GM23248 (cell line): Measurements from ENCODE around the gene NOL9. TPM values are rescaled to one million over a fixed set of nuclear protein-coding genes. Genes with fewer than 3 reads are reported as not detected.

Source experiments
- DNase-seq: peaks from one replicate; pipeline ENCODE4 v3.0.0-alpha.2; 2015
- H2AFZ ChIP-seq: fragments of 200-600 bp; sonication (generic); 2 replicates; pipeline ENCODE4 v1.6.1; 2016; ENCODE audit warnings: antibody characterized with exemption
- H3F3A ChIP-seq: fragments of 200-600 bp; sonication (generic); 2 replicates; pipeline ENCODE4 v1.6.1; 2016; ENCODE audit warnings: mild to moderate bottlenecking, antibody characterized with exemption, mixed run types; ENCODE audit not compliant: insufficient read depth
- H3K27ac ChIP-seq: fragments of 200-600 bp; sonication (generic); 2 replicates; pipeline ENCODE4 v1.5.1; 2016; ENCODE audit warnings: mild to moderate bottlenecking
- H3K27me3 ChIP-seq: fragments of 200-600 bp; sonication (generic); replicated peaks from 2 replicates; pipeline ENCODE4 v1.6.1; 2016; ENCODE audit warnings: mild to moderate bottlenecking; ENCODE audit not compliant: insufficient read depth
- H3K36me3 ChIP-seq: fragments of 200-600 bp; sonication (generic); 2 replicates; pipeline ENCODE4 v1.6.1; 2016; ENCODE audit warnings: low read depth, mild to moderate bottlenecking
- H3K4me1 ChIP-seq: fragments of 200-600 bp; sonication (generic); 2 replicates; pipeline ENCODE4 v1.6.1; 2016; ENCODE audit warnings: mild to moderate bottlenecking; ENCODE audit not compliant: insufficient read depth
- H3K4me2 ChIP-seq: fragments of 200-600 bp; sonication (generic); one replicate; pipeline ENCODE4 v1.6.1; 2016; ENCODE audit warnings: mild to moderate bottlenecking; ENCODE audit not compliant: unreplicated experiment
- H3K4me3 ChIP-seq: fragments of 200-600 bp; sonication (generic); 2 replicates; pipeline ENCODE4 v1.5.1; 2016; ENCODE audit warnings: mild to moderate bottlenecking
- H3K79me2 ChIP-seq: fragments of 200-600 bp; sonication (generic); 2 replicates; pipeline ENCODE4 v1.6.1; 2016; ENCODE audit warnings: mild to moderate bottlenecking; ENCODE audit not compliant: insufficient read depth
- H3K9ac ChIP-seq: fragments of 200-600 bp; sonication (generic); 2 replicates; pipeline ENCODE4 v1.6.1; 2016; ENCODE audit warnings: mild to moderate bottlenecking
- H3K9me2 ChIP-seq: fragments of 200-600 bp; sonication (generic); 2 replicates; pipeline ENCODE4 v1.6.1; 2016; ENCODE audit warnings: mixed run types, mild to moderate bottlenecking, moderate library complexity; ENCODE audit not compliant: insufficient read depth
- H3K9me3 ChIP-seq: fragments of 200-600 bp; sonication (generic); one replicate; pipeline ENCODE4 v1.6.1; 2017; ENCODE audit warnings: low read depth
- H4K20me1 ChIP-seq: fragments of 200-600 bp; sonication (generic); 2 replicates; pipeline ENCODE4 v1.6.0; 2016; ENCODE audit not compliant: insufficient read depth
- EZH2 ChIP-seq: fragments of 200-600 bp; sonication (generic); IDR thresholded peaks from 2 replicates; pipeline ENCODE4 v1.6.1; 2018; ENCODE audit warnings: antibody characterized with exemption, mild to moderate bottlenecking; ENCODE audit not compliant: insufficient read depth, poor library complexity, severe bottlenecking
- EZH2phosphoT487 ChIP-seq: fragments of 200-600 bp; sonication (generic); IDR thresholded peaks from 2 replicates; pipeline ENCODE4 v1.6.1; 2018; ENCODE audit warnings: antibody characterized with exemption, moderate library complexity, mild to moderate bottlenecking, low read depth; ENCODE audit not compliant: insufficient read depth
- WGBS, 2 experiments: methylation state at CpG; one replicate each; pipeline ENCODE4 v1.1.6; 2015 to 2017; ENCODE audit warnings: low lambda C conversion rate in 2 of 2, low coverage in 1 of 2; ENCODE audit errors: missing lambda C conversion rate in 2 of 2; 5-methylcytosine and 5-hydroxymethylcytosine counted together
- in situ Hi-C: fragments of 300-500 bp; cut with MboI; formaldehyde crosslinking; loops from 2 replicates; pipeline ENCODE4 v1.15.0; 2020
- polyA plus RNA-seq: library from polyadenylated mRNA; unstranded; fragments of >200 nt; fragmentation: Nextera tagmentation; extraction: Ambion mirVana; gene quantifications from 2 replicates; pipeline ENCODE4 v1.2.1, GENCODE V29; 2016
- total RNA-seq: library from RNA; depleted of rRNA; stranded (reverse); fragments of >200 nt; shearing (Covaris generic); gene quantifications from 2 replicates; pipeline ENCODE4 v1.2.3, GENCODE V29; 2014

The NOL9 gene
- total and polyA plus RNA-seq, 2 experiments from 2014 or later = 13.0 to 27.8 TPM

- no peaks in the 10 kb centered on the region for H3K36me3 ChIP-seq
- H3K9ac ChIP-seq = peak overlapping the region; percentile 70
- H3K9me3 ChIP-seq = no peaks in the 10 kb centered on the region
- H2AFZ ChIP-seq = peak overlapping the region; percentile 97
- peaks cover 15% of the 10 kb centered on the region; the same call in 1 of the 2 replicates for H3F3A ChIP-seq
- peak; percentile 79 for DNase-seq
- H3K4me1 ChIP-seq = peaks cover 16% of the 10 kb centered on the region
- no peaks in the 10 kb centered on the region for H3K9me2 ChIP-seq
- in situ Hi-C loops = no loop called here
- H3K4me2 ChIP-seq = peak overlapping the region; percentile 92
- no peak for TF ChIP-seq EZH2
- TF ChIP-seq EZH2phosphoT487 = no peak
- no peaks in the 10 kb centered on the region for H4K20me1 ChIP-seq
- no peaks in the 10 kb centered on the region for H3K27me3 ChIP-seq
- 11 to 16% methylated on average over 14 to 21 of the region's 21 CpGs for WGBS, 2 experiments
- peak overlapping the region; percentile 85 for H3K4me3 ChIP-seq
- H3K79me2 ChIP-seq = no peaks in the 10 kb centered on the region
- no peak overlapping the region for H3K27ac ChIP-seq
Observed at GRCh38 chr1:6489799-6490180, 64.5 kb downstream of the NOL9 start.

GRCh38 chr1:6489383-6489765, 64.9 kb downstream of the NOL9 start:
- Histone ChIP-seq H3K4me3 (no peak overlapping the region), H3F3A (peaks cover 15% of the 10 kb centered on the region; the same call in 1 of the 2 replicates), H3K9me2 (no peaks in the 10 kb centered on the region), H4K20me1 (no peaks in the 10 kb centered on the region), H3K79me2 (no peaks in the 10 kb centered on the region), H3K36me3 (no peaks in the 10 kb centered on the region), H3K27ac (no peak overlapping the region), H3K27me3 (no peaks in the 10 kb centered on the region), H3K9me3 (no peaks in the 10 kb centered on the region), H3K4me2 (peak overlapping the region; percentile 92), H2AFZ (no peak overlapping the region), H3K4me1 (peaks cover 16% of the 10 kb centered on the region), H3K9ac (no peak overlapping the region)
- in situ Hi-C loops = no loop called here
- WGBS, 2 experiments = 68 to 71% methylated on average over 9 of the region's 9 CpGs
- TF ChIP-seq EZH2phosphoT487 (no peak), EZH2 (no peak)
- no peak for DNase-seq

GRCh38 chr1:6488602-6489382, 65.5 kb downstream of the NOL9 start:
- Histone ChIP-seq H3K4me1 (peaks cover 16% of the 10 kb centered on the region), H3K27ac (no peak overlapping the region), H3K27me3 (no peaks in the 10 kb centered on the region), H3K36me3 (no peaks in the 10 kb centered on the region), H3F3A (peaks cover 15% of the 10 kb centered on the region; the same call in 1 of the 2 replicates), H3K9me3 (no peaks in the 10 kb centered on the region), H3K9me2 (no peaks in the 10 kb centered on the region), H3K9ac (no peak overlapping the region), H4K20me1 (no peaks in the 10 kb centered on the region), H3K4me3 (no peak overlapping the region), H3K79me2 (no peaks in the 10 kb centered on the region), H3K4me2 (no peak overlapping the region), H2AFZ (no peak overlapping the region)
- no peak for DNase-seq
- in situ Hi-C loops = no loop called here
- TF ChIP-seq EZH2 = no peak
- 77% methylated on average over 12 to 13 of the region's 13 CpGs for WGBS, 2 experiments

- in situ Hi-C loops = no loop called here
- Histone ChIP-seq H3K9me2 (no peaks in the 10 kb centered on the region), H3K4me1 (peaks cover 16% of the 10 kb centered on the region), H3K4me2 (no peak overlapping the region), H3K4me3 (no peak overlapping the region), H3K36me3 (no peaks in the 10 kb centered on the region), H3K9me3 (no peaks in the 10 kb centered on the region), H3K79me2 (no peaks in the 10 kb centered on the region), H2AFZ (no peak overlapping the region), H4K20me1 (no peaks in the 10 kb centered on the region), H3K27me3 (no peaks in the 10 kb centered on the region), H3K9ac (no peak overlapping the region), H3K27ac (no peak overlapping the region), H3F3A (peaks cover 11% of the 10 kb centered on the region; the same call in 1 of the 2 replicates)
- TF ChIP-seq EZH2 = no peak
- TF ChIP-seq EZH2phosphoT487 = no peak
- WGBS, 2 experiments = 91 to 93% methylated on average over 14 of the region's 14 CpGs
- no peak for DNase-seq
Observed at GRCh38 chr1:6487804-6488484, 66.4 kb downstream of the NOL9 start.
